Right renal cortex interstitium (tissue), 3 donors: ENCODE measurements around the gene CABLES1. TPM values are rescaled to one million over a fixed set of nuclear protein-coding genes. Genes with fewer than 3 reads are reported as not detected.
"Not testable (repeated sequence)": the region's sequence is repeated elsewhere in the genome, so short reads cannot be mapped to it uniquely, and the experiment has no call there.

Experiments
- DNase-seq, 3 donors: peaks; one replicate each; pipeline ENCODE4 v3.0.0-alpha.2; 2013; ENCODE audit warnings: low read depth in 3 of 3, low spot score in 2 of 3
- polyA plus RNA-seq, 3 donors: library from polyadenylated mRNA; unstranded; fragments of 120-200 nt; gene quantifications; one replicate each; pipeline ENCODE4 v1.2.1, GENCODE V29; 2013; ENCODE audit not compliant: insufficient read length in 3 of 3

Gene CABLES1
- polyA plus RNA-seq, 3 donors, result 24.3 to 25.8 (median 25.8) TPM

GRCh38 chr18:23109163-23109562, 26.1 kb upstream of the CABLES1 start:
- not testable (repeated sequence) for DNase-seq

- DNase-seq, result no peak
These were observed 21.7 kb upstream of the CABLES1 start for GRCh38 chr18:23113576-23113975.

GRCh38 chr18:23114171-23114881, 21.0 kb upstream of the CABLES1 start:
- DNase-seq, result no peak

- DNase-seq, result no peak
These were observed 20.4 kb upstream of the CABLES1 start for GRCh38 chr18:23114911-23115310.

- DNase-seq, result no peak
These were observed 19.6 kb upstream of the CABLES1 start for GRCh38 chr18:23115683-23116096.

GRCh38 chr18:23121133-23121532, 14.2 kb upstream of the CABLES1 start:
- DNase-seq, result no peak

GRCh38 chr18:23122334-23123229, 12.7 kb upstream of the CABLES1 start:
- no peak for DNase-seq

GRCh38 chr18:23126376-23127056, 8.8 kb upstream of the CABLES1 start:
- DNase-seq, result no peak

- DNase-seq, result no peak
These were observed 8.2 kb upstream of the CABLES1 start for GRCh38 chr18:23127090-23127489.

- no peak for DNase-seq
These were observed 5.8 kb upstream of the CABLES1 start for GRCh38 chr18:23129355-23130002.

GRCh38 chr18:23131693-23132319, 3.5 kb upstream of the CABLES1 start:
- no peak for DNase-seq

GRCh38 chr18:23133860-23134779, 1.2 kb upstream of the CABLES1 start:
- DNase-seq, result no peak

GRCh38 chr18:23135550-23136325, 453 bp downstream of the CABLES1 start:
- no peak for DNase-seq

GRCh38 chr18:23136326-23137096, 1.2 kb downstream of the CABLES1 start:
- DNase-seq, result no peak

- no peak for DNase-seq
These were observed 1.9 kb downstream of the CABLES1 start for GRCh38 chr18:23137097-23137635.

- no peak for DNase-seq
These were observed 2.5 kb downstream of the CABLES1 start for GRCh38 chr18:23137788-23138216.

GRCh38 chr18:23138471-23138870, 3.2 kb downstream of the CABLES1 start:
- DNase-seq, result no peak
